GM21576 (cell line): ENCODE data around the gene BLM.
"Not testable (repeated sequence)": the region's sequence is repeated elsewhere in the genome, so short reads cannot be mapped to it uniquely, and the experiment has no call there.

Experiments
- ATAC-seq: cut with Tn5 transposase; IDR thresholded peaks from one replicate; pipeline ENCODE4 v1.9.1; 2021; ENCODE audit warnings: mild to moderate bottlenecking, moderate library complexity; ENCODE audit not compliant: unreplicated experiment

BLM gene

GRCh38 chr15:90730290-90730689 is 13.1 kb downstream of the BLM start:
- no peak for ATAC-seq

GRCh38 chr15:90735923-90736322 is 18.8 kb downstream of the BLM start:
- no peak for ATAC-seq

GRCh38 chr15:90740545-90740944 is 23.4 kb downstream of the BLM start:
- ATAC-seq, result not testable (repeated sequence)

- no peak for ATAC-seq
These were observed 24.9 kb downstream of the BLM start for GRCh38 chr15:90742087-90742486.

GRCh38 chr15:90743407-90743806 is 26.3 kb downstream of the BLM start:
- ATAC-seq, result no peak

- ATAC-seq, result no peak
These were observed 27.7 kb downstream of the BLM start for GRCh38 chr15:90744759-90745402.

GRCh38 chr15:90749754-90750153 is 32.6 kb downstream of the BLM start:
- ATAC-seq, result no peak

- peak; percentile 46 for ATAC-seq
These were observed 33.0 kb downstream of the BLM start for GRCh38 chr15:90750186-90750585.

- no peak for ATAC-seq
These were observed 34.2 kb downstream of the BLM start for GRCh38 chr15:90751300-90751825.

GRCh38 chr15:90756916-90757315 is 39.8 kb downstream of the BLM start:
- ATAC-seq, result no peak

- ATAC-seq, result no peak
These were observed 40.3 kb downstream of the BLM start for GRCh38 chr15:90757461-90757860.

- ATAC-seq, result no peak
These were observed 43.6 kb downstream of the BLM start for GRCh38 chr15:90760661-90761232.

GRCh38 chr15:90761629-90762028 is 44.5 kb downstream of the BLM start:
- no peak for ATAC-seq

- no peak for ATAC-seq
These were observed 45.0 kb downstream of the BLM start for GRCh38 chr15:90762109-90762508.

- ATAC-seq, result no peak
These were observed 46.4 kb downstream of the BLM start for GRCh38 chr15:90763366-90764099.

- no peak for ATAC-seq
These were observed 48.4 kb downstream of the BLM start for GRCh38 chr15:90765531-90765930.

GRCh38 chr15:90765966-90766365 is 48.8 kb downstream of the BLM start:
- no peak for ATAC-seq

- no peak for ATAC-seq
These were observed 52.2 kb downstream of the BLM start for GRCh38 chr15:90769375-90769774.

- ATAC-seq, result no peak
These were observed 56.3 kb downstream of the BLM start for GRCh38 chr15:90773485-90773884.

- no peak for ATAC-seq
These were observed 57.8 kb downstream of the BLM start for GRCh38 chr15:90774731-90775514.

- ATAC-seq, result no peak
These were observed 63.8 kb downstream of the BLM start for GRCh38 chr15:90780916-90781315.
